ENCODE measurements around the gene WFDC10B. TPM values are rescaled to one million over a fixed set of nuclear protein-coding genes. Genes with fewer than 3 reads are reported as not detected.

WFDC10B gene
- total RNA-seq = not detected in 2 replicates

DNA sequence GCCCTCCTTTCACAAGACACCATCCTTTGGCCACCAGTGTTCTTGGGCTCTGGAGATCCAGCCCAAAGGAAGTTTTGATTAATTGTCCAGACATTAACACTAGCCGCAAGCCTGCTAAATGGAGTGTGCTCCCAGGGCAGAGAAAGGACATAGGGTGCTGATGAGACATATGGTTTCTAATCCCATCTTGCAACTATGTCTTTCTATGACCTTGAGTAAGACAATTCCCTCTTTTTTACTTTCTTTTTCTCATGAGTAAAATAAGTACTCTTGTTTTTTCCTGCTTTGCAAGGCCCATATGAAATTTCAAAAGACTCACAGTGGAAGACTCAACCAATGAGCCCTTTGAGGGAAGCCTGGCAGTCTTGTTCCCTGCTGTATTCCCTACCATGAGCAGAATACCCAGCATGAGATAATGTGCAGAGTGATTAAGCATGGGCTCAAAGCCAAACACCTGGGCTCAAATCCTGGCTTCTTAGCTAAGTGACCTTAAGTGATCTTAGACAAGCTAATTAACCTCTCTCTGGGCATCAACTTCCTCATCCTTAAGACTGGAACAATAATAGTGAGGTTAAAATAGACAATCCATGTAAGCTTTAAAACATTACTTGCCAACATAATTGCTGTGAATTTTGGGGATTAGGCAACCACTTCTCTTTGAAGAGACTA lies at the start of gene WFDC10B:
Gene WFDC10B (minus strand): TSS at position 51 of the 669 bp plus-strand sequence. CDS start 19,027 bp downstream, outside the sequence.

DNA sequence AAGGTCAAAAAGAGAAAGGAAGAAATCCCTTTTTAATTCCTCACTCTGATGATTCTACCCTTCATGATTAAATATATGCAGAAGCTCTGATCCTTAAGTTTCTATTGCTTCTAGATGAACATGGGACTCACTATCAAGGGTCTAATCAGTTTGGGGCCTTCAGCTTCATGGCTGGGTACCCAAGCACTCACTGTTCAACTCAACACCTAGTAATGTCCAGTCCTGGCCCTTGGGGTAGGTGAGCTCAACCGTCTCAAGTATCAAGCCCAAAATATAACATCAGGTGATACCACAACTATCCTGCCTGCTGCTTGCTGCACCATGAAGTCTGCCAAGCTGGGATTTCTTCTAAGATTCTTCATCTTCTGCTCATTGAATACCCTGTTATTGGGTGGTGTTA lies 17.2 kb upstream of the WFDC10B start, which contains the start of gene SPINT4:
Gene SPINT4 (plus strand): TSS at position 301 of the 400 bp plus-strand sequence. CDS start 21 bp downstream, at position 322.

DNA sequence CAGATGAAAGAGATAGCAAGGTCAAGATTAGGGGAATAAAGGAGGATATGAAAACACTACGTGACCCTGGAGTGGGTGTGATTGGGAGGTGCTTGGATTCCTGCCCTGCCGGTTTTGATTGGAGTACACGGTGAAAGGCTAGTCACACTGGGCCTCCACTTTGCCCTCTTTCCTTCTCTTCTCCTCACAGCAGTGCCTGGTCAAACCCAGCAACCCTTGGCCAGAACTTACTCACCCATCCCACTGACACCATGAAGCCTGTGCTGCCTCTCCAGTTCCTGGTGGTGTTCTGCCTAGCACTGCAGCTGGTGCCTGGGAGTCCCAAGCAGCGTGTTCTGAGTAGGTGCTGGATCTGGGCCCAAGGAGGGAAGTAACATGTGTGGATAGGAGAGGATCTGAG lies 2.9 kb downstream of the WFDC10B start, which contains the start of gene WFDC13:
Gene WFDC13 (plus strand): TSS at position 166 of the 400 bp plus-strand sequence. CDS start 86 bp downstream, at position 252.

DNA sequence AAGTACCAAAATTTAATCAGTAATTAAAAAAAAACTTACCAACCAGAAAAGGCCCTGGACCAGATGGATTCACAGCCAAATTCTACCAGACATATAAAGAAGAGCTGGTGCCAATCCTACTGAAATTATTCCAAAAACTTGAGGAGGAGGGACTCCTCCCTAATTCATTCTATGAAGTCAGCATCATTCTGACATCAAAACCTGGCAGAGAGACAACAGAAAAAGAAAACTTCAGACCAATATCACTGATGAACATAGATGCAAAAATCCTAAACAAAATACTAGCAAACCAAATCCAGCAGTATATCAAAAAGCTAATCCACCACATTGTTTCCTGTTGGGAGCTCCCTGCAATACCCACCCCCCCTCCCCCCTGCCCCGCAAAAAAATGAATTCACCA lies 34.7 kb downstream of the WFDC10B start, which contains the start of gene WFDC11:
Gene WFDC11 (minus strand): TSS at position 101 of the 400 bp plus-strand sequence. CDS start 19,639 bp downstream, outside the sequence.

Small RNA genes within 50 kb of the gene (small RNA-seq; reads per million reads assigned to genes)
- 0.42 reads per million for gene MIR3617
- gene SPINT5P = not detected

Other genes starting within 250 kb of the WFDC10B start
- not detected in 2 replicates for gene WFDC2, start 235.3 kb downstream of the WFDC10B start, total RNA-seq
- not detected in 2 replicates for gene SPINT3, start 189.4 kb downstream of the WFDC10B start, total RNA-seq
- gene WFDC6, start 165.5 kb downstream of the WFDC10B start, total RNA-seq = not detected in 2 replicates
- not detected in 2 replicates for gene EPPIN, start 157.6 kb downstream of the WFDC10B start, total RNA-seq
- not detected in 2 replicates for gene WFDC8, start 125.7 kb downstream of the WFDC10B start, total RNA-seq
- not detected in 2 replicates for gene WFDC10A, start 75.3 kb downstream of the WFDC10B start, total RNA-seq
- gene WFDC9, start 73.7 kb downstream of the WFDC10B start, total RNA-seq = not detected in 2 replicates
- not detected in 2 replicates for gene WFDC11, start 34.8 kb downstream of the WFDC10B start, total RNA-seq
- gene WFDC13, start 3.0 kb downstream of the WFDC10B start, total RNA-seq = not detected in 2 replicates
- not detected in 2 replicates for gene SPINT4, start 17.3 kb upstream of the WFDC10B start, total RNA-seq
- 0.13 TPM in 1 of 2 replicates, not detected in the other for gene WFDC3, start 86.9 kb upstream of the WFDC10B start, total RNA-seq
- 18.8 and 22.7 TPM in 2 replicates for gene DNTTIP1, start 86.9 kb upstream of the WFDC10B start, total RNA-seq
- gene UBE2C, start 107.6 kb upstream of the WFDC10B start, total RNA-seq = 34.0 and 61.5 TPM in 2 replicates
- gene TNNC2, start 122.3 kb upstream of the WFDC10B start, total RNA-seq = not detected in 2 replicates
- 19.8 and 22.3 TPM in 2 replicates for gene SNX21, start 128.8 kb upstream of the WFDC10B start, total RNA-seq
- 16.8 and 24.0 TPM in 2 replicates for gene ACOT8, start 152.4 kb upstream of the WFDC10B start, total RNA-seq
- 4.8 and 5.4 TPM in 2 replicates for gene ZSWIM3, start 152.6 kb upstream of the WFDC10B start, total RNA-seq
- 9.3 and 10.4 TPM in 2 replicates for gene ZSWIM1, start 176.2 kb upstream of the WFDC10B start, total RNA-seq
- 0.79 and 1.2 TPM in 2 replicates for gene SPATA25, start 182.6 kb upstream of the WFDC10B start, total RNA-seq
- 2.0 and 3.3 TPM in 2 replicates for gene NEURL2, start 186.2 kb upstream of the WFDC10B start, total RNA-seq
- gene CTSA, start 186.3 kb upstream of the WFDC10B start, total RNA-seq = 55.5 and 55.7 TPM in 2 replicates
- 13.4 and 17.0 TPM in 2 replicates for gene PLTP, start 207.1 kb upstream of the WFDC10B start, total RNA-seq
- gene PCIF1, start 229.7 kb upstream of the WFDC10B start, total RNA-seq = 12.2 and 15.7 TPM in 2 replicates

All from thoracic aorta endothelial cell (primary cell).